ENCODE data around the gene SYNDIG1. TPM values are rescaled to one million over a fixed set of nuclear protein-coding genes. Genes with fewer than 3 reads are reported as not detected.

SYNDIG1 gene
- total RNA-seq, 4 donors from 2014 or later, result not detected

DNA sequence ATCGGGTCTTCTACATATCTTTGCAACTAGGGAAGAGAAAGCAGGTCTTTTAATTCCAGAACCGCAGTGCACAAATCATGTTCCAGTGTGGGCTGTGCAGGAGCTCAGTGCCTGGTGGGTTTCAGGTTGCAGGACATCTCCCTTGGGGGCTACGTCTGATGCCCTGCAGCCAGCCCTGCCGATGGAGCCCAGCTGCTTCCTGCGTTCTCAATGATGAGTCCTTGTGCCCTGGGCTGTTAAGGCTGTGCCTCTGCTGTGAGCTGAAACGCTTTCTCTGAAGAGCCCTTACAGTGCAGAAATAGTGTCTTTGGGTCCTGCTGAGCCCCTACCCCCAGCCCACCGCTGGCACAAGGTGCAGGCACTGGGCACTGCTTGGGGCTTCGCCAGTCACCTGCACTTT, 192.9 kb downstream of the SYNDIG1 start:
- Histone ChIP-seq H3K27me3 (peaks cover 0 to 10% (median 0%) of the 10 kb centered on the region in 4 donors), H3K36me3 (no peaks in the 10 kb centered on the region), H3K4me3 (no peak overlapping the region), H3K9me3 (no peaks in the 10 kb centered on the region), H3K4me1 (no peaks in the 10 kb centered on the region), H3K27ac (no peak overlapping the region)
- WGBS, 2 donors, result 72 to 81% methylated on average over 3 to 7 of the region's 8 CpGs
- intact Hi-C loops (cut with DNase I), result no loop called here
- TF ChIP-seq POLR2A (IDR thresholded peaks at IDR 0.05), result no peak
- TF ChIP-seq, protein P1, sequence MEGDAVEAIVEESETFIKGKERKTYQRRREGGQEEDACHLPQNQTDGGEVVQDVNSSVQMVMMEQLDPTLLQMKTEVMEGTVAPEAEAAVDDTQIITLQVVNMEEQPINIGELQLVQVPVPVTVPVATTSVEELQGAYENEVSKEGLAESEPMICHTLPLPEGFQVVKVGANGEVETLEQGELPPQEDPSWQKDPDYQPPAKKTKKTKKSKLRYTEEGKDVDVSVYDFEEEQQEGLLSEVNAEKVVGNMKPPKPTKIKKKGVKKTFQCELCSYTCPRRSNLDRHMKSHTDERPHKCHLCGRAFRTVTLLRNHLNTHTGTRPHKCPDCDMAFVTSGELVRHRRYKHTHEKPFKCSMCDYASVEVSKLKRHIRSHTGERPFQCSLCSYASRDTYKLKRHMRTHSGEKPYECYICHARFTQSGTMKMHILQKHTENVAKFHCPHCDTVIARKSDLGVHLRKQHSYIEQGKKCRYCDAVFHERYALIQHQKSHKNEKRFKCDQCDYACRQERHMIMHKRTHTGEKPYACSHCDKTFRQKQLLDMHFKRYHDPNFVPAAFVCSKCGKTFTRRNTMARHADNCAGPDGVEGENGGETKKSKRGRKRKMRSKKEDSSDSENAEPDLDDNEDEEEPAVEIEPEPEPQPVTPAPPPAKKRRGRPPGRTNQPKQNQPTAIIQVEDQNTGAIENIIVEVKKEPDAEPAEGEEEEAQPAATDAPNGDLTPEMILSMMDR (IDR thresholded peaks at IDR 0.05), result no peak
- no peak for DNase-seq

DNA sequence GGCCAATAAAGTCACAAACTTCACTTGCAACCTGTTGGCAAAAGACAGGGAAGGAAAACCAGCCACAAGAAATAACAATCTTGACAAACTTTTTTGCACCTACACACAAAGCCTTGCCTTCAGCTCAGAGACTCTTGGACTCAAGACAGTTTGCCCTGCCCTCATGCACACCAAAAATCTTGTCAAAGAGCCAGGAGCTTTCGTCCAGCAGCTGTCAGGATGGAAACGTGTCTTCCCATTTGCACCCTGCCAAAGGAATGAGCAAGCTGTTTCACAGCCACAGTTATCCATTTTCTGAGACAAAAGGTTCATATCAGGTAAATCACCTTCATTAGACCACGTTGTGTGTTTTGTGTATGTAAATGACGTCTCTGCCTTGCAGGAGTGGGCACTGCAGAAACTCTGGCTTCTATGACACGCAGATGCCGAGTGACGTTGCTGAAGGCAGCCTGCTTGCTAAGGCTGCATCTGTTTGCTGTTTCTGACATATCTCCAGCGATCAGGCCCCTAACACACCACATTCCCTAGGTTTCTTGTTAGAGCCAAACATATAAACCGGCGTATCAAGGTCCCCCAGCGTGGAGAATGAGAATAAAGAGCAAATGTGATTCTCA, 193.4 kb downstream of the SYNDIG1 start:
- DNase-seq, result no peak
- no peak overlapping the region for H3K4me3 ChIP-seq
- no peaks in the 10 kb centered on the region for H3K4me1 ChIP-seq
- WGBS, 2 donors, result 45 to 53% methylated on average over 11 of the region's 11 CpGs
- H3K27ac ChIP-seq, result no peak overlapping the region
- no peaks in the 10 kb centered on the region for H3K36me3 ChIP-seq
- H3K9me3 ChIP-seq, result no peaks in the 10 kb centered on the region
- H3K27me3 ChIP-seq, result peaks cover 0 to 9% (median 0%) of the 10 kb centered on the region in 4 donors
- intact Hi-C loops (cut with DNase I), result no loop called here
- TF ChIP-seq, protein P1 (IDR thresholded peaks at IDR 0.05), result no peak
- TF ChIP-seq POLR2A (IDR thresholded peaks at IDR 0.05), result no peak

DNA sequence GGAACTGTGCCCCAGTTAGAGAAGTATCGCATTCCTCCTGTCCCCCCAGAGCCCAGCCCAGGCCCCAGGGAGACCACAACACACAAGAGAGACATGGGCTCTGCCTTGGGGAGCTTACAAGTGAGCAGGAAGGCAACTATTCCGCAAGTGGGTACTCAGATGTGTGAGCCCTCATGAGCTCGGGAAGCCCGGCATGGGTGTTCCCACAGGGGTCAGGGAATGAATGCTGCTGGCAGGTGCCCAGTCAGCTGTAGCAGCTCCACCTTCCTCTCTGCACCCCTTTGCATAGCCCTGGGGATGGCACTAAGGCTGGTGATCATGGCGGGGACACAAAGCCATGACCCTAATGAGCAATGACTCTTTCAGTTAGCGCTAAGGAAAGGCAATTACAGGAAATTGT, 194.1 kb downstream of the SYNDIG1 start:
- intact Hi-C loops (cut with DNase I), result no loop called here
- no peak overlapping the region for H3K27ac ChIP-seq
- no peak for DNase-seq
- peaks cover 0 to 3% (median 0%) of the 10 kb centered on the region in 4 donors for H3K27me3 ChIP-seq
- H3K4me1 ChIP-seq, result no peaks in the 10 kb centered on the region
- no peak overlapping the region for H3K4me3 ChIP-seq
- no peak for TF ChIP-seq POLR2A (IDR thresholded peaks at IDR 0.05)
- TF ChIP-seq, protein P1 (IDR thresholded peaks at IDR 0.05), result no peak
- H3K9me3 ChIP-seq, result no peaks in the 10 kb centered on the region
- H3K36me3 ChIP-seq, result no peaks in the 10 kb centered on the region
- WGBS, 2 donors, result 86 to 100% methylated on average over 1 to 2 of the region's 6 CpGs

DNA sequence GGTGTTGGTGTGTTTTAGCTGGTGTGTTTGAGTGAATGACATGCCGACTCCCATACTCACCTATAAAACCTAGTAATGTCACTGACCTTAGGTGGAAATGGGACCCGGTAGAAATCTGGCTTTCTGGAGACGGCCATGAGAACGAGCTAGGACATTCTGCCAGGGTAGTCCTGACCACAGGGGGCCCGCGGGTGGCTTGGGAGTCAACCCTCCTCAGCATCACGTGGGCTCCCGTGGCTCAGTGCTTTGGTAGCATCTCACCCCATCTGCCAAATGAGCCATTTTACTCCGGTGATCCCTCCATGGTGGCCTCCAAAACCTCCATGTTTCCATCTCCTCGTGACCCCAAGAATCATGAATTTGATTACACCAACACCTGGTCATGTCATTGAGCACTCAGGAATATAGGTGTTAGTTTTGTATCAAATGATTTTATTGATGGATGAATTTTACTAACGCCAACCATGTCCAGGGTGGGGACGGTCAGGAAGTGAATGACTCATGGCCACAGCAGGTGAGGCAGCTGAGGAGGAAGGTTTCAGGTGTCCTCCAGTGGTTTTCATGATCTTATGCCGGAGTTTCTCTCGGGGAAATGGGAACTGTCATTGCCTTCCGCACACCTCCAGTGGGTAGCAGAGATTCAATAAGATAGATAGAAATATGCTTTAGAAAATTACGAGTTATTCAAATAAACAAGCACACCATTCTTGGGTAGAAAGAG, 195.0 kb downstream of the SYNDIG1 start:
- Histone ChIP-seq H3K9me3 (no peaks in the 10 kb centered on the region), H3K36me3 (no peaks in the 10 kb centered on the region), H3K27me3 (no peaks in the 10 kb centered on the region), H3K4me1 (no peaks in the 10 kb centered on the region), H3K27ac (no peak overlapping the region), H3K4me3 (no peak overlapping the region)
- 88 to 90% methylated on average over 16 of the region's 16 CpGs for WGBS, 2 donors
- intact Hi-C loops (cut with DNase I), result no loop called here
- no peak for TF ChIP-seq POLR2A (IDR thresholded peaks at IDR 0.05)
- TF ChIP-seq, protein P1 (IDR thresholded peaks at IDR 0.05), result no peak
- DNase-seq, result no peak

DNA sequence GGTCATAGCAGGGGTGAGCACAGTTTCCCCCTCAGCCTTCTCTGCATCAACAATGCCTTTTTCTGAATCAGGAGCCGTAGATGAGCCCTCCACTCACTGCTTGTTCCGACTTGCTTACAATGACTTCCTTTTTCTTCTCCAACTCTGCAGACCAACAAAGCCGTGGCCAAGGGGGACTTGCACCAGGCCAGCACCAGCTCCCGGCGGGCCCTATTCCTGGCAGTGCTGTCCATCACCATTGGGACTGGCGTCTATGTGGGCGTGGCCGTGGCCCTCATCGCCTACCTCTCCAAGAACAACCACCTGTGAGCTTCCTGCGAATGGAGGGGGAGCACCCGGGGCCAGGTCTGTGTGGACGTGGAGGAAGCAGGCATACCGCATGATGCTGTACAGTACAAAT, 195.8 kb downstream of the SYNDIG1 start:
- Histone ChIP-seq H3K36me3 (no peaks in the 10 kb centered on the region), H3K27me3 (no peaks in the 10 kb centered on the region), H3K4me3 (no peak overlapping the region), H3K9me3 (no peaks in the 10 kb centered on the region), H3K4me1 (no peaks in the 10 kb centered on the region), H3K27ac (no peak overlapping the region)
- DNase-seq, result no peak
- 68 to 71% methylated on average over 8 to 13 of the region's 13 CpGs for WGBS, 2 donors
- intact Hi-C loops (cut with DNase I), result no loop called here
- TF ChIP-seq, protein P1 (IDR thresholded peaks at IDR 0.05), result no peak
- TF ChIP-seq POLR2A (IDR thresholded peaks at IDR 0.05), result no peak
